HG03469 (cell line): ENCODE measurements around the gene CAMTA1.

ENCODE experiments used
- ATAC-seq: cut with Tn5 transposase; IDR thresholded peaks from one replicate; pipeline ENCODE4 v1.9.1; 2021; ENCODE audit warnings: mild to moderate bottlenecking, moderate library complexity, moderate number of reproducible peaks; ENCODE audit not compliant: unreplicated experiment

The CAMTA1 gene

GRCh38 chr1:7606096-7606495, 820.8 kb downstream of the CAMTA1 start:
- ATAC-seq: no peak

- ATAC-seq: no peak
Measured at GRCh38 chr1:7607097-7607496, 821.8 kb downstream of the CAMTA1 start.

DNA sequence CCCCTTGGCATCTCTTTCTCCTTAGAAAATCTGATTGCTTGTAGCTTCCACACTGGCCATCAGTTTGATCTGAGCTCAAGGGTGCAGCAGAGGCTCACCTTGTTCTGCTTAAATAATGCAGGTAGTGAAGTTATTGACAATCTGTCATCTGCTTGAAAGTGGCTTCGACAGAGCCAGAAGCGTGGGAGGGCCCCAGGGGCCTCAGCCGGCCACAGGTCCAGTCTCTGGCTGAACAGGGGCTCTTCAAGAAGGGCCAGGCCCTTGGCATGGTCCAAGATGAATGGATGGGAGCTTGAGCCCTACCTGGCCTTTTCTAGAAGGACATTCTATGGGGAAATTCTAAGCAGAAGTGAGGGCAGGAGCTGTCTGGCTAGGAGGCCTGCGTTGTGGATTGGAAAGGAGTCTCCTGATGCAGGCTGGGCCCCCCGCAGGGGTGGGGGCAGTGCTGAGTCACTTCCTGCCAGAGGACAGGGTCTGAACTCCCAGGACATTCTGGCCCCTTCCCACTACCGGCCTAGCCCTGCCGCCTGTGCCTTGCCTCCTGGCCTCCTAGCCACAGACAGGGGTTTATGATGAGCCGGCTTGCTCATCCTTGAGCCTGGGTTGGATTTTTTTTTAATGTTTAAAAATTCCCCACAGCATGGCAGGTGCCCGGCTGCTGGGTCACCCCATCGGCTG, 823.5 kb downstream of the CAMTA1 start:
- no peak for ATAC-seq

GRCh38 chr1:7609311-7609994, 824.2 kb downstream of the CAMTA1 start:
- ATAC-seq: no peak

DNA sequence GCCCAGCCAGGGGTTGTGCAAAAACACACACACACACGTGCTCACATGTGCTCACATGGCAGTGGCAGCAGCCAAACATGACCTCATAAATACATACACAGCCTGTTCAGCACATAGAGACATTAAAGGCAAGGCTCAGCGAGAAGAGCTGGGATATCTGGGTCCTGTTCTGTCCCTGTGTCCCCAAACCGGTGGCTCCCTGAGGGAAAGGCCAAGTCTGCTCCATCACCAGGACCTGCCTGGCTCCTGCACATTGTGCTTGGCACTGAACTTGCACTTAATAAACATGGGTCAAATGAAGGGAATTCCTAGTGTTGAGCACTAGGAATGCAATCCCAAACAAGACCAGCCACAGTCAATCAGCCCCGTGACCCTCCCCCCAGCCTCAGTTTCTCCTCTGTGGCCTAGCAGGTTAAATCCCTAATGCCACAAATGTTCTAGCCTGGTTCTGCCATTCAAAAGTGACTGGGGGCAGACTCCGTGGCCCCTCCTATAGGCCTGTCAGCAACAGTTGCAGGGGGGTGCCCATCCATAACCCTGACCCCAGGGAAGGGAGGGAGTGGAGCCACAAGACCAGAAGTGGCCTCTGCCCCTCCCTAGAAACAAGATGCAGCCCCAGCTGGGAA, 825.0 kb downstream of the CAMTA1 start:
- no peak for ATAC-seq

DNA sequence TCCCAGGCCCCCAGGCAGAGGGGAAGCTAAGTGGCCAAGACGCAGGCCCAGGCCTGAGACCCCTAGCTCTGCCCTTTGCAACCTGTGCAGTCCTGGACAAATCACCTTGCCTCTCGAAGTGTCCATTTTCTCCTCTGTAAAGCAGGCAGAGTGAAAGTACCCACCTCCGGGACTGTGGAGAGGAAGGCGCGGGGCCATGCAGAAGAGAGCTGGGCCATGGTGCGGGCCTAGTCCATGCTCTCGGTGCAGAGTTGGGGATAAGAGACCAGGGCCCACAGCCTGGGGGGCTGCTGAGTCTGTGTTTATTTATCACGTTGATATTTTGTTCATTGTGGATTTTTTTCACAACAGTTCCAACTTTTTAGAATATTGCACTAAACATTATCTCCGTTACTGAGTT, 825.7 kb downstream of the CAMTA1 start:
- ATAC-seq: no peak

DNA sequence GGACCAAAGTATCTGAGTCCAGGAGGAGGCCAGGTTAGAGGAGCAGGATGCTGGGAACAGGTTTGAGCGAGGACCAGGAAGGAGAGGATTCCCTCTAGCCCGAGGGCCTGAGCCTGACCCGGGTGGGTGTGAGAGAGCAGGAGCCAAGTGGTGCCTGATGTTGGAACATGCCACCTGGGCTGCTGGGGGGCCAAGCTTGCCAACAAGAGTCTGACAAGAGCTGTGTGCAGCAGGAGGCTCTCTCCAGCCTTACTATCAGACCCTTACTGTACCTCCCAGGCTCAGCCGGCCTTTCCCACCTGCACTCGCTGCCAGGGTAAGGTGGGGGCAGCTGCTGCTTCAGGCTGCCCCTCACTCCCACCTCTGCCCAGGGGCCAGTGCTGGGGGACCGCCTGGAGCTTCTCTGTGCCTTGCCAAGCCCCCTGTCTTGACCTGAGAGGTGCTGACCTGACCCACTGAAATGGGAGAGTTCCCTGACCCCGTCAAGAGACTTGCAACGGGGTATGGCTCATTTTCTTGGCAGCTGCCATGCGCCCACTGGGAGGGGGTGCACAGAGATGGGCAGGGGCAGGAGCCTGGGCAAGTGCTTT, 826.3 kb downstream of the CAMTA1 start:
- no peak for ATAC-seq

GRCh38 chr1:7613106-7613850, 828.0 kb downstream of the CAMTA1 start:
- ATAC-seq: no peak

- no peak for ATAC-seq
Measured at GRCh38 chr1:7613851-7614205, 828.6 kb downstream of the CAMTA1 start.

DNA sequence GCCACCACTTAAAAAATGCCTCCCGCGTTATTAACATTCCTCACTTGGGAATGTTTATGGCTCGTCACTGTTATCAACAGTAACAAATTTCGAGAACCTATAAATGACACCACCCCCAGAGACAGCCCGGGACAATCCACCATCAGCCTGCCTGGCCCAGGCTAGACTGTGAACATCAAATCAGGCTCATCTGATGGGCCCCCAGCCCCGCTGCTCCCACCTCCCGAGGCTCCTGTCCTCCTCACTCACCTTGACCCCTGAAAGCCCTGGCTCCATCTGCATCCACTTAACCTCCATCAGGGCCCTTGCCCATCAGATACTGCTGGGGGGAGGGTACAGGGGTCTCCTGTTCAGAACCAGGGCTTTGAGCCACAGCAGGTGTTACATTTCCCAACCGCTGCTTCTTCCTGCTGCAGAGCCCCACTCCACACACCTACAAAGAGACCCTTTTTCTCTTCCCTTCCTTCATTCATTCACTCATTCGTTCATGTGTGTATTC, 829.4 kb downstream of the CAMTA1 start:
- no peak for ATAC-seq

GRCh38 chr1:7615138-7615537, 829.9 kb downstream of the CAMTA1 start:
- ATAC-seq: no peak

DNA sequence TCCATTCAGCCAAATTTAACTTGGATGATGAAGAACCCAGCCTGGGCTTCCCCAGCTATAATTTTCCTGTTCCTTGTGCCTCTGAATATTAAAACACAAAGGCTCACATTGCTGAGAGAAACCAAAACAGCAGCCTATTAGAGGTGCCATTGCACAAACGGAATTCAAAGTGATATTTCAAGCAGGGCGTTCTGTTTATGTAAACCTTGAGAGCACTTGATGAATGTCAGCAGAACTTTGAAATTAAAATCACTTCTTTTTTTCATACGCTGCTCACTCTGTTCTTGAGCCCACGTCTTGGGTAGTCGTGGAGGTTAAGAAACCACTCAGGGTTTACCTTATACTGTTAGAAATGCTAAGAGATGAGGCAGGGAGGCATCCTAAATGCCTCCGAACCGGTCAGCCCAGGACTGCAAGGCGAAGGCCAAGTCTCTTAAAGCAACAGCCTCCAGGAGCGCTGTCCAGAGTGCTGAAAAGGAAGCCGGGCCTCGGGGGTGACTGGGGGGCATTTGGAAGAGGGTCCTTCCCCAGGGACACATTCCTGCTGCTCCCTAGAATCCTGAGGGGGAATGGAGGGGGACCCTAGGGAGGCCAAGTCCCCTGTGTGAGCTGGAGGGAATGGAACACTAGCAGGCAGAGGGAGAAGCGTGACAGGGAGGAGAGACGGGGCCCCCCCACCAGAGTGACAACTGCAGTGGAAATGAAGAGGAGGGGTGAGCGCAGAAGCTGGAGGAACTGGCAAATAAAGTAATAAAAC, 831.0 kb downstream of the CAMTA1 start:
- no peak for ATAC-seq

DNA sequence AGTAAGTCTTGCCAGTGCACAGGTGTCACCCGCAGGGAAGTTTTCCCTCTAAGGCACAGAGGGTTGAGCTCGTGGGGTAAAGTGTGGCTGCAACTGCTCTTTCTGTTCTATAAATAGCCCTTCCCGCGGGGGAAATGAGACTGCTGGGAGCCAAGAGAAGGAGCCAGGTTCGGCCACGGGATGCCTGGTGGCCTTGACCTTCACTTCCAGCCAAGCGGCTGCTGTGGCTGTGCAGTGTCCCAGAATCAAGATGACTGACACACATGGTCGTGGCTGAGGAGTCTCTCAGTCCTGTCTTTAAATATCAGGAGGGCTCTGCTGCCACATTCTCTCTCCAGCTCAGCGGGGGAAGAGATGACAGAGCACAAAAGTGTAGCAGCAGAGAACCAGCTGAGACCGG, 831.7 kb downstream of the CAMTA1 start:
- no peak for ATAC-seq

DNA sequence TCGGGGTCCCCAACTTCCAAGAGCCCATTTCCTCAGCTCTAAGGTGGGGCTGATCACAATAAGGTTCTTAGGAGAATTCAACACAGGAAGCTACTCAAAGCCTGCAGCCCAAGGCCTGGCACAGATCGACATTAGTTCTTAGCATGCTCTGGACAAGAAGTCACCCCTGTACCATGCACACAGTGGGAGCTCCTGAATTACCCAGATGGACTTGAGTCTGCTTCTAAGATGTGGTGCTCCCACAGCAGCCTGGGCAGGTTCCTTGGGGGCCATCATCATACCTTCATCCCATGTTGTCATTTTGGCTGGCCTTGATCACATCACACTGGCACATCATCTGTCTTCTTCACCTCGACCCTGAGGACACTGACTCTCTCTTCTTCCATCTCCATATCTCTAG, 832.6 kb downstream of the CAMTA1 start:
- ATAC-seq: no peak

GRCh38 chr1:7620196-7620595, 834.9 kb downstream of the CAMTA1 start:
- ATAC-seq: no peak

- no peak for ATAC-seq
Measured at GRCh38 chr1:7621334-7622219, 836.3 kb downstream of the CAMTA1 start.

DNA sequence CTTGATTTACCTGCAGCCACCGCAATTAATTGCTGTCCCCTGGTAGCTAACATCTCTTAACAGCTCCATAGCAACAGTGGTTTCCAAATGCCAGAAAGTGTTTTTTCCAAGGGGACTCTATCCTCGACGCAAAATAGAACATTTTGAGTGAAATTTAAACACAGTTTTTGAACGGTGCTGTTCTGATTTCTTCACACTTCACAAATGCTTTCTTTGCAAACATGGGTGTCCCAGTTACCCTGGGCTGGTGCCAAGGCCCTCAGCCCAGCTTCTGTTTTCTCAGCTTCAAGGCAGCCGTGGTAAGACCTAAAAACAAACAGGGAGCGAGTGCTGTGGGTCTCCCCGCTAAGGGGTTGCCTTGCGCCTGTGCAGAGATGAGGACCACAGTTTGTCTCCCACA, 838.6 kb downstream of the CAMTA1 start:
- no peak for ATAC-seq

DNA sequence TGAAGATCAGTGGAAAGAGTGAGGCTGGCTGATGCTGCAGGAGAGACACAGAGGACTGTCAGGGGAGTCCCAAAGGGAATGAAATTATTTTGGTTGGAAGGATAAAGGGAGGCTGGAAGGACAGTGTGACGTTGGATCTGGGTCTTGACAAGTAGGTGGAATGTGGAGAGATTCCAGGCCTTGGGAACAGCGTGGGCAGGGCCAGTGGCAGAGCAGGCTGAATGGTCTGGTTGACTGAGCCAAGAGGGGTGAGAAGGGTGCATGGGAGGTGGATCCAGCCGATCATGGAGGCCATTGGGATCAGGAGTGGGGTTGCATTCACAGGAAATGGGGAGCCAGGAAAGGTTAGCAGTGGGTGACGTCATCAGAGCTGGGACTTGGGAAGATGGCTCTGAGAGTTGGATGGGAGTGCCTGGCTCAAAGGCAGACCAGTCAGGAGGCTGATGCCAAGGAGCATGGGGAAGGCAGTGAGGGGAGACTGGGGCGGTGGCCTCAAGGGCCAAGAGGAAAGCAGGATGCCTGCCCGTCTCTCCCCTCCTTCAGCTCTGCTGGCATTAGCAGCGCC, 839.6 kb downstream of the CAMTA1 start:
- no peak for ATAC-seq

DNA sequence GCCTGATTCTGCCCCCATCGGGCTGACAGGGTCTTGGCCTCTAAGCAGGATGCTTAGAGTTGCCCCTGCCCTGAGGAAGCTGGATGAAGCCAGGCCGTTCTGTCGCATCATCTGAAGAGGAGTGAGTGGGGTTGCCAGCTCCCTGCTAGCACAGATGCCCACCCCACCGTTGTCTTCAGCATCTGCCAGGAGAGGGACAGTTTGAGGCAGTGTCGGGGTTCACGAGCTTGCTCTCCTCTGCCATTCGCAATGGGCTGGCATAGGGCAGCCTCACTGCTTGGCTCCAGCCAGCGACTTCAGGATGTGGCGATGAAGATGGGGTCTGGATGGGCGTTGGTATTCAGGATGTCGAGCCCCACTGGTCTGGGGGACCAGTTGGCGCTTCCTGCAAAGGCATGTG, 840.1 kb downstream of the CAMTA1 start:
- no peak for ATAC-seq
